ENCODE results near the gene EPO. TPM values are rescaled to one million over a fixed set of nuclear protein-coding genes. Genes with fewer than 3 reads are reported as not detected.

The EPO gene
- 0.09 and 0.58 TPM in 2 replicates for total RNA-seq (ENCODE audit: low replicate concordance)

DNA sequence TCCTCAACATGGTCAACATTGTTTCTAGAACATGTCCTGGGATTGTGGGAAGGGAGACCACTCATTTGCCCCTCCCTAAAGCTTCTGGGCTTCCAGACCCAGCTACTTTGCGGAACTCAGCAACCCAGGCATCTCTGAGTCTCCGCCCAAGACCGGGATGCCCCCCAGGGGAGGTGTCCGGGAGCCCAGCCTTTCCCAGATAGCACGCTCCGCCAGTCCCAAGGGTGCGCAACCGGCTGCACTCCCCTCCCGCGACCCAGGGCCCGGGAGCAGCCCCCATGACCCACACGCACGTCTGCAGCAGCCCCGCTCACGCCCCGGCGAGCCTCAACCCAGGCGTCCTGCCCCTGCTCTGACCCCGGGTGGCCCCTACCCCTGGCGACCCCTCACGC lies at the start of gene EPO:
Gene EPO (plus strand): TSS at position 190 of the 392 bp plus-strand sequence. CDS start 513 bp downstream, outside the sequence.
- Histone ChIP-seq H3K36me3 (no peaks in the 10 kb centered on the region), H3K4me1 (peaks cover 5% of the 10 kb centered on the region), H3F3A (ENCODE audit: low read depth) (peaks cover 5% of the 10 kb centered on the region), H4K20me1 (ENCODE audit: low read depth) (peaks cover 3% of the 10 kb centered on the region), H3K27ac (no peak within 1 kb of the TSS), H3K27me3 (peaks cover 71% of the 10 kb centered on the region), H3K4me3 (peak within 1 kb of the TSS; percentile 49), H3K79me2 (ENCODE audit: low read depth) (no peaks in the 10 kb centered on the region), H3K9me3 (ENCODE audit: low read depth) (no peaks in the 10 kb centered on the region), H3K4me2 (peak within 1 kb of the TSS; percentile 79), H3K9ac (no peak within 1 kb of the TSS), H2AFZ (replicated peaks) (peak within 1 kb of the TSS; percentile 30)
- TF ChIP-seq EZH2phosphoT487 (IDR thresholded peaks at IDR 0.05) (no peak), EZH2 (IDR thresholded peaks at IDR 0.05) (no peak)
- TF ChIP-seq, protein P1, sequence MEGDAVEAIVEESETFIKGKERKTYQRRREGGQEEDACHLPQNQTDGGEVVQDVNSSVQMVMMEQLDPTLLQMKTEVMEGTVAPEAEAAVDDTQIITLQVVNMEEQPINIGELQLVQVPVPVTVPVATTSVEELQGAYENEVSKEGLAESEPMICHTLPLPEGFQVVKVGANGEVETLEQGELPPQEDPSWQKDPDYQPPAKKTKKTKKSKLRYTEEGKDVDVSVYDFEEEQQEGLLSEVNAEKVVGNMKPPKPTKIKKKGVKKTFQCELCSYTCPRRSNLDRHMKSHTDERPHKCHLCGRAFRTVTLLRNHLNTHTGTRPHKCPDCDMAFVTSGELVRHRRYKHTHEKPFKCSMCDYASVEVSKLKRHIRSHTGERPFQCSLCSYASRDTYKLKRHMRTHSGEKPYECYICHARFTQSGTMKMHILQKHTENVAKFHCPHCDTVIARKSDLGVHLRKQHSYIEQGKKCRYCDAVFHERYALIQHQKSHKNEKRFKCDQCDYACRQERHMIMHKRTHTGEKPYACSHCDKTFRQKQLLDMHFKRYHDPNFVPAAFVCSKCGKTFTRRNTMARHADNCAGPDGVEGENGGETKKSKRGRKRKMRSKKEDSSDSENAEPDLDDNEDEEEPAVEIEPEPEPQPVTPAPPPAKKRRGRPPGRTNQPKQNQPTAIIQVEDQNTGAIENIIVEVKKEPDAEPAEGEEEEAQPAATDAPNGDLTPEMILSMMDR (IDR thresholded peaks at IDR 0.05): no peak
- H3K27ac Mint-ChIP-seq: no peak within 1 kb of the TSS
- H3K27me3 Mint-ChIP-seq (ENCODE audit: insufficient read depth, low read depth): peaks cover 43% of the 10 kb centered on the region
- peak within 1 kb of the TSS; percentile 74 for H3K4me3 Mint-ChIP-seq
- DNase-seq (ENCODE audit: low spot score): peak; percentile 24
- H3K9me3 Mint-ChIP-seq: peaks cover 16% of the 10 kb centered on the region
- H3K4me1 Mint-ChIP-seq: peaks cover 11% of the 10 kb centered on the region
- no peaks in the 10 kb centered on the region for H3K36me3 Mint-ChIP-seq

GRCh38 chr7:100671353-100672327 lies 48.6 kb upstream of the EPO start:
- H3K27ac Mint-ChIP-seq: no peak overlapping the region
- Histone ChIP-seq H3K4me3 (no peak overlapping the region), H3K9me3 (ENCODE audit: low read depth) (no peaks in the 10 kb centered on the region), H2AFZ (replicated peaks) (no peak overlapping the region), H3K36me3 (no peaks in the 10 kb centered on the region), H4K20me1 (ENCODE audit: low read depth) (peaks cover 23% of the 10 kb centered on the region), H3K9ac (no peak overlapping the region), H3F3A (ENCODE audit: low read depth) (peaks cover 7% of the 10 kb centered on the region), H3K27ac (no peak overlapping the region), H3K4me1 (no peaks in the 10 kb centered on the region), H3K4me2 (no peak overlapping the region), H3K79me2 (ENCODE audit: low read depth) (peaks cover 19% of the 10 kb centered on the region), H3K27me3 (peaks cover 33% of the 10 kb centered on the region)
- DNase-seq (ENCODE audit: low spot score): no peak
- peaks cover 4% of the 10 kb centered on the region for H3K4me1 Mint-ChIP-seq
- TF ChIP-seq, protein P1 (IDR thresholded peaks at IDR 0.05): no peak
- TF ChIP-seq EZH2phosphoT487 (IDR thresholded peaks at IDR 0.05) (no peak), EZH2 (IDR thresholded peaks at IDR 0.05) (no peak)
- no peaks in the 10 kb centered on the region for H3K36me3 Mint-ChIP-seq
- no peaks in the 10 kb centered on the region for H3K9me3 Mint-ChIP-seq
- H3K4me3 Mint-ChIP-seq: no peak overlapping the region
- peaks cover 12% of the 10 kb centered on the region for H3K27me3 Mint-ChIP-seq (ENCODE audit: insufficient read depth, low read depth)

GRCh38 chr7:100673302-100673941 lies 46.8 kb upstream of the EPO start, which contains the start of gene GNB2:
TSS of gene GNB2 (plus strand) at chr7:100673740. CDS start at chr7:100676266, 2,526 bp downstream.
- peak within 1 kb of the TSS; percentile 100 for H3K4me3 ChIP-seq
- DNase-seq (ENCODE audit: low spot score): peak; percentile 99
- TF ChIP-seq EZH2 (IDR thresholded peaks at IDR 0.05) (no peak), EZH2phosphoT487 (IDR thresholded peaks at IDR 0.05) (no peak)
- TF ChIP-seq, protein P1 (IDR thresholded peaks at IDR 0.05): no peak

More at GRCh38 chr7:100673302-100673941, 46.8 kb upstream of the EPO start, which contains the start of gene GNB2:
- H3K36me3 Mint-ChIP-seq: peaks cover 5% of the 10 kb centered on the region
- Histone ChIP-seq H3K27me3 (peaks cover 33% of the 10 kb centered on the region), H3K79me2 (ENCODE audit: low read depth) (peaks cover 19% of the 10 kb centered on the region), H3F3A (ENCODE audit: low read depth) (peaks cover 18% of the 10 kb centered on the region), H3K9me3 (ENCODE audit: low read depth) (no peaks in the 10 kb centered on the region), H2AFZ (replicated peaks) (peak within 1 kb of the TSS; percentile 94), H3K4me1 (no peaks in the 10 kb centered on the region), H3K9ac (peak within 1 kb of the TSS; percentile 66), H3K27ac (peak within 1 kb of the TSS; percentile 96), H3K36me3 (no peaks in the 10 kb centered on the region), H3K4me2 (peak within 1 kb of the TSS; percentile 99), H4K20me1 (ENCODE audit: low read depth) (peaks cover 37% of the 10 kb centered on the region)
- H3K27me3 Mint-ChIP-seq (ENCODE audit: insufficient read depth, low read depth): peaks cover 7% of the 10 kb centered on the region
- peak within 1 kb of the TSS; percentile 96 for H3K27ac Mint-ChIP-seq
- H3K4me1 Mint-ChIP-seq: peaks cover 6% of the 10 kb centered on the region
- peak within 1 kb of the TSS; percentile 97 for H3K4me3 Mint-ChIP-seq
- H3K9me3 Mint-ChIP-seq: no peaks in the 10 kb centered on the region

Data from neural progenitor cell (in vitro differentiated cells).